Activated CD4-positive, alpha-beta T cell treated with anti-CD3 and anti-CD28 coated beads, Interleukin-2, amount 50 U/mL, for 4 hours (primary cell): ENCODE results near the gene SLC39A10.

Source experiments
- DNase-seq, 2 experiments: peaks; one replicate each; pipeline ENCODE4 v3.0.0-alpha.2; 2020

Gene SLC39A10

GRCh38 chr2:195732574-195732973 lies 75.5 kb downstream of the SLC39A10 start:
- DNase-seq = no peak

DNA sequence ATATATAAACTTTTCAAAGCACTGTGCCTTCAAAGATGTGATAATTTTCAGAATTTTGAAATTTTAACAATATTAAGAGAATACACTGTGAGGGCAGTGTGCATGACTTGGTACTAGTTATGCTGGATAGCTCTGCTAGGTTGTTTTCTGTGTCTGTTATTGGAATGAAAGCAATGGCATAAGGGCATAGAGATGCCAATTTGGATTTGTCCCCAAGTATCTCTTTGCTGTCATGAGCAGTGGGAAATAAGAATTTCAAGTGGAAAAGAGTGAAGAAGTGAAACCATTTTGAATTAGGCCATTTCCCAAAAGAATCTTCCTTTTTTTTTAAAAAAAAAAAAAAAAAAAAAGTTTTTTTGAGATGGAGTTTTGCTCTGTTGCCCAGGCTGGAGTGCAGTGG lies 76.8 kb downstream of the SLC39A10 start:
- DNase-seq = no peak

GRCh38 chr2:195734395-195734794 lies 77.4 kb downstream of the SLC39A10 start:
- DNase-seq = no peak

GRCh38 chr2:195734931-195735330 lies 77.9 kb downstream of the SLC39A10 start:
- DNase-seq = no peak

DNA sequence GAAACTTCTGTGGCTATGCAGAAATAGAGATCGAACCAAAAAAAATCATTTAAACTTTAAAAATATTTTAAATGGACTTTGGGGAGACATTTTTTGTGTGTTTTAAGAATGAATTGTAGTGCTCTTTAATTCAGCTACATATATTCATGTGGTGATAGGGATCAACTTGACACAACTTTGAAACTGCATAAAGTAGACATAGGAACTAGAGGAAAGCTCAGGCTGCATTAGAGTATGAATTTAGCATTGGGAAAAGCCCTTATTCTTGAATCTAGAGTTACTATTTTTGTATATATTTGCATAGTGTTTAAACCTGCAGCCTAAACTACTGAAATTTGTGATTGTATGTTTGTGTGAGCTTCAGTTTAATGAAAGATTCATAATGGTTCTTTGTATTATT lies 78.3 kb downstream of the SLC39A10 start:
- no peak for DNase-seq

DNA sequence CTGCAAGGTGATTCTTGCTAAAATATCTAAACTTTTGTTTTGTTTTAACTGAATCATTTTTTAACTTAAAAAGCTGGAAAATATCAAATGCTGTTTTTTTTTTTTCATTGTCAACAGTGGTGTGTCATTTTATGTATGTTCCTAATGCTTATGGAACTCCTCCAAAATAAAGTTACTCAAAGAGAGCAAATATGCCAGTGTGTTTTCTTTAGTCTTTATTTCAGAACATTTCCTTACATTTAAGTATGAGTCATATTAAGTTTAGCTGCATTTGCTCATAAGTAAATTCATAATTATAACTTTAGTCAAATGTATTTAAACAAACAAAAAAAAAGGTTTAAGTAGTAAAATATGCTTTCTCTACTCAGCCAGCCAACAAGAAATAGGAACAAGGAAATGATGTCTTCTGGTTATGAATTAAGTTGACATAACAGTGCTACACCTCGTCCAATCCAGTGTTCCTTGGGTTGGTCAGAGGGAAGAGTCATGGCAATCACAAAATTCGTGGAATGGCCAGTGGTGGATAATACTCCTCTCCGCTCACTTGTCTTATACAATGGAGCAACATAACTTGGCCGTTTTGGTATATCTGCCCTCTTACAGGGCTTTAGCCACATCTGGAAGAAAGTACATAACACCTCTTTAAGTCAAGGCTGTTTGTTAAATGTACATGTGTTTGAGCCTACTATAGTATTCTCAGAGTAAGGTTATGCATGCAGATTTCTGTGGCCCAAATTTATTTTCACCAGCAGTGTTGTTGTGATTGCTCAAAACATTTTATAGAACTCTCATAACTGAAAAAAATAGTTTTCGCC lies 80.7 kb downstream of the SLC39A10 start:
- DNase-seq = no peak

DNA sequence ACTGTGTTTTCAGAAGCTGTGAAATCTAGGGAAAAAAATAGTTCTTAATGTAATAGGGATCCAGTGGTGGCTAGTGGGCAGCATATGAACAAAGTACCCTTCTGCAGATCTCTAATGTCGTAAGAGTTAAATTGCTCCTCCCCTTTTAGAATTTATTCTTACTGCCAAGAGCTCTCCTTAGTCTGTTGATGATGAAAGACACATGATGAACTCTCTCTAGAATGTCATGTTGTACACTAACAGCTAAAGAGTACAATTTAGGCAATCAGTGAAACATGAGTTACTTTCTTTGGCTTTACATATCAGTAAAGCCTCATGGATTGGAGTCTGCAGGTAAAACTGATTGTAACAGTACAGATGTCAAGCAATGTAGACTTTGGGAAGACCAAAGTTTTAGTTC lies 84.2 kb downstream of the SLC39A10 start:
- no peak for DNase-seq

DNA sequence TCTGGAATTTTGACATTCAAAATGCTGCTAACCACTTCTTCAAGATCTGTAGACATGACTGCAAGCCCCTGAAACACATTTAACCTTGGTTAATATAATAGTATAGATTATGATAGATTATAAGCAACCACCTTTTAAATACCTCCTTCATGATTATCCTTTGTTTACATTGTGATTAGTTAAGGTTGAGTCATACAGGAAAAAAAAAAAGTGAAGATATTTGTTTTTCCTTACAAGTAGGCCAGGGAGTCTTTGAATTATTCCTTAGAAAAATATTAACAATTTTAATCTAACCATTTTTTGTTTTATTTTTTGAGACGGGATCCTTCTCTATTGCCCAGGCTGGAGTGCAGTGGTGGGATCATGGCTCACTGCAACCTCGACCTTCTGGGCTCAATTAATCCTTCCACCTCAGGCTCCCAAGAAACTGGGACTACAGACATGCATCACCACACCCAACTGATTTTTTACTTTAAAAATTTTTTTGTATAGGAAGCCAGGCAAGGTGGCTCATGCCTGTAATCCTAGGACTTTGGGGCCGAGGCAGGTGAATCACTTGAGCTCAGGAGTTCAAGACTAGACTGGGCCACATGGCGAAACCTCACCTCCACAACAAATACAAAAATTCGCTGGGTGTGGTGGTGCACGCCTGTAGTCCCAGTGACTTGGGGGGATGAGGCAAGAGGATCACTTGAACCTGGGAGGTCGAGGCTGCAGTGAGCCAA lies 99.4 kb downstream of the SLC39A10 start:
- no peak for DNase-seq

DNA sequence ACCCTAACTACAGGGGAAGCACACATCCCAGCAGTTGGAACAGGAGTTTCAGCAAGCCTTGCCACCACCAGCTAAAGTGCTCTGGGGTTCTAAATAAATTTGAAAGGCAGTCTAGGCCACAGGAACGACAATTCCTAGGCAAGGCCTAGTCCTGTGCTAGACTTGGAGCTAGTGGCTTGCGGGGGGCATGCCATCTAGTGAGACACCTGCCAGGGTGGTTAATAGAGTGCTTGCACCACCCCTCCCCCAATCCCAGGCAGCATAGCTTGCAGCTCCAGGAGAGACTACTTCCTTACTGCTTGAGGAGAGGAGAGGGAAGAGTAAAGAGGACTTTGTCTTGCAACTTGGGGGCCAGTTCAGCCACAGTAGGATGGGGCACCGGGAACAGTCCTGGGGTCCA lies 101.8 kb downstream of the SLC39A10 start:
- no peak for DNase-seq

DNA sequence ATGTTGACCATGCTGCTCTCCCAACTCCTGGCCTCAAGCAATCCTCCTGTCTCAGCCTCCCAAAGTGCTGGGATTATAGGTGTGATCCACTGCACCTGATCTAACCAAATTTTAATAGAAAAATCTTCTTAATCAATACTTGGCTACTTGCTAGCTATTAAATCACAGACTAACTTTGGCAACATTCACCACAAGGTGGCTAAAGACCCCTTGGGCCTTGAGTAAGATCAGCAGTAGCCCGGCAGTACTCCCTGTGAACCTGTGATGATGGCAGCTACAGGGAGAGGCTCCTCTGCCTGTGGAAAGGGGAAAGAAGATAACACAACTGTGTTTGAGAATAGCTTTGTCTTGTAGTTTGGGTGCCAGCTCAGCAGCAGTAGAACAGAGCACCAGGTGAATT lies 102.9 kb downstream of the SLC39A10 start:
- no peak for DNase-seq

- DNase-seq = no peak
Measured at GRCh38 chr2:195763866-195764265, 106.8 kb downstream of the SLC39A10 start.

DNA sequence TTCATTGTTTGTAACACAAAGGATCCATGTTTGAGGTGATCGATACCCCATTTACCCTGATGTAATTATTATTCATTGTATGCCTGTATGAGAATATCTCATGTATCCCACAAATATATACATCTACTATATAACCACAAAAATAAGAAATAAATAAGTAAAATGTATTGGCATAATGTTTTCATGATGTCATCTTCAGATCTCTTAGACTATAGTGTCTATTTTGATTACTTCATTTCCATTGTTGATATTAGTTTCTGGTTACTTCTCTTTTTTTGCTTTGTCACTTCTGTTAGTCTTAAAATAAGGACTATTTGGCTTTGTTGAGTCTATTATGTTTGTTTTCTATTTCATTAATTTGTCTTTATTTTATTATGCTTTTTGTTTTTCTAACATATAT lies 109.7 kb downstream of the SLC39A10 start:
- DNase-seq = no peak

GRCh38 chr2:195768431-195768830 lies 111.4 kb downstream of the SLC39A10 start:
- no peak for DNase-seq

GRCh38 chr2:195769975-195770374 lies 112.9 kb downstream of the SLC39A10 start:
- no peak for DNase-seq

DNA sequence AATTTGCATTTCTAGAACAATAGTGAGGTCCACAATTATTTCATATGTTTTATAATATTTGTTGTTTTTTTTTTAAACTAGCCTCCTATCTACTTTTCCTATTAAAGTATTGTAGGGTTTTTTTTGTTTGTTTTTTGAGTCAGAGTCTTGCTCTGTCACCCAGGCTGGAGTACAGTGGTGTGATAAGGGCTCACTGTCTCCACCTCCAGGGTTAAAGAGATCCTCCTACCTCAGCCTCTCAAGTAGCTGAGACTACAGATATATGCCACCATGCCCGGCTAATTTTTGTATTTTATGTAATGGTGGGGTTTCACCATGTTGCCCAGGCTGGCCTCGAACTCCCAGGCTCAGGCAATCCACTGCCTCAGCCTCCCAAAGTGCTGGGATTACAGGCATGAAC lies 122.5 kb downstream of the SLC39A10 start:
- DNase-seq = no peak

DNA sequence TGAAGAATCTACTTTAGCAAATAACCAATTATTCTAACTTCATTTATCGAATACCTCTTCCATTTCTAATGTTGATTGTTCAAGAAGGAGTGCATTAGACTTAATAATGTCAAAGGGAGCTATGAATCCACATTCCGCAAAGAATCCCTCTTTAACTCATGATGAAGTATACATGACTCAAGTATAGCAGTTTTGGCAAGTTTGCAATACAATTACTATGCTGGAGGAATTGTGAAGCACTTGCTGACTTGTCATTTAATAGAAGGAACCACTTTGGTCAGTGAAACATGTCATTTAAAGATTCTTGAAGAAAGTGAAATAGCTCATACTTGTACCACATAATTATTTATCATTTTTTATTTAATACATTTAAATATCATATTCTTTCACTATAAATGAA lies 125.1 kb downstream of the SLC39A10 start:
- no peak for DNase-seq
